Stimulated activated naive CD8-positive, alpha-beta T cell treated with anti-CD3 and anti-CD28 coated beads, Interleukin-15, amount 100 ng/mL, for 72 hours (primary cell): ENCODE results near the gene ZDHHC14.

Experiments
- ATAC-seq: fragments of 150-1000 bp; cut with Tn5 transposase; 2 replicates; pipeline ENCODE4 v1.10.0; 2021; ENCODE audit warnings: mild to moderate bottlenecking, moderate library complexity
- DNase-seq, 2 donors: peaks; one replicate each; pipeline ENCODE4 v3.0.0; 2021 to 2022
- H3K27ac Mint-ChIP-seq, 2 donors: one replicate each; pipeline ENCODE4 v1.8.0; 2022; ENCODE audit warnings: mild to moderate bottlenecking in 2 of 2, mixed read lengths in 2 of 2, moderate library complexity in 2 of 2
- H3K27me3 Mint-ChIP-seq: one replicate; pipeline ENCODE4 v1.8.0; 2022; ENCODE audit warnings: mixed read lengths
- H3K4me1 Mint-ChIP-seq: one replicate; pipeline ENCODE4 v1.8.0; 2022; ENCODE audit warnings: mild to moderate bottlenecking, mixed read lengths
- H3K4me3 Mint-ChIP-seq, 2 donors: one replicate each; pipeline ENCODE4 v1.8.0; 2022; ENCODE audit warnings: mild to moderate bottlenecking in 2 of 2, mixed read lengths in 2 of 2, moderate library complexity in 1 of 2
- H3K9me3 Mint-ChIP-seq, 2 donors: one replicate each; pipeline ENCODE4 v1.8.0; 2022; ENCODE audit warnings: mixed read lengths in 2 of 2

ZDHHC14 gene

GRCh38 chr6:157724138-157724820, 343.3 kb downstream of the ZDHHC14 start:
- Mint-ChIP-seq H3K4me1 (peaks cover under 1% of the 10 kb centered on the region), H3K27me3 (no peaks in the 10 kb centered on the region), H3K4me3 (no peak overlapping the region), H3K27ac (no peak overlapping the region), H3K9me3 (peaks cover 21 to 26% of the 10 kb centered on the region in 2 donors)
- DNase-seq (no peak), ATAC-seq (no peak)

DNA sequence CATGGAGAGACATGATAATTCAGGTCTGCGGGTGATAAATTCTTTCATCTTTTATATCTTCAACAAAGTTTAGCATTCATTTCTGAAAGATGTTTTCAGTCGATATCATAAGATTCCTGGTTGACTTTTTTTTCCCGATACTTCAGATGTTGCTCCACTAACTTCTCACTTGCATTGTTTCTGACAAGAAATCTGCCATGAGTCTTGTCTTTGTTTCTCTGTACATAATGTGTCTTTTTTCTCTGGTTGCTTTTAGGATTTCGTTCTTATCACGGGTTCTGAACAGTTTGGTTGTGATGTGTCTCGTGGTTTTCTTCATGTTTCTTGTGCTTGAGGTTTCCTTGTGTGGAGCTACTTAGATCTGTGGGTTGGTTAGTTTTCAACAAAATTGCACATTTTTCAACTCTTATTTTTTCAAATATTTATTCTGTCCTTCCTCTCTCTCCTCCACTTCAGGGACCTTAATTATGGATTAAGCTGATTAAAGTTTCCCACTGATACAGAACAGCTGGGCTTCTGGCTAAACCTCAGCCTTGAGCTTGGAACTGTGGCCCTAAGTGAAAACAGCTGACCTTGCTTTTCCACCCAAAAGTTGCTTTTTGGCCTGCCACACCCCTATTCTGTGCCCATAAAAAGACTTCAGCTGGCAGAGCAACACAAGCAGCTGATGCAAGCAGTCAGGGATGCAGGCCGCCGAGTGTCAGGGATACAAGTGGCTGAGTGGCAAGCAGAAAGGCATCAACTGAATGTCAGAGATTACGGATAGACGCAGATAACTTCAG, 344.2 kb downstream of the ZDHHC14 start:
- no peak overlapping the region for H3K4me3 Mint-ChIP-seq
- H3K27me3 Mint-ChIP-seq = no peaks in the 10 kb centered on the region
- peaks cover 21 to 26% of the 10 kb centered on the region in 2 donors for H3K9me3 Mint-ChIP-seq
- no peaks in the 10 kb centered on the region for H3K4me1 Mint-ChIP-seq
- DNase-seq (no peak), ATAC-seq (no peak)
- H3K27ac Mint-ChIP-seq = no peak overlapping the region

- ATAC-seq (no peak), DNase-seq (no peak)
- Mint-ChIP-seq H3K4me3 (no peak overlapping the region), H3K27ac (peak overlapping the region in 1 of 2 donors; percentile 36), H3K27me3 (no peaks in the 10 kb centered on the region), H3K9me3 (peaks cover 21 to 26% of the 10 kb centered on the region in 2 donors), H3K4me1 (no peaks in the 10 kb centered on the region)
Measured at GRCh38 chr6:157725836-157726235, 344.8 kb downstream of the ZDHHC14 start.

DNA sequence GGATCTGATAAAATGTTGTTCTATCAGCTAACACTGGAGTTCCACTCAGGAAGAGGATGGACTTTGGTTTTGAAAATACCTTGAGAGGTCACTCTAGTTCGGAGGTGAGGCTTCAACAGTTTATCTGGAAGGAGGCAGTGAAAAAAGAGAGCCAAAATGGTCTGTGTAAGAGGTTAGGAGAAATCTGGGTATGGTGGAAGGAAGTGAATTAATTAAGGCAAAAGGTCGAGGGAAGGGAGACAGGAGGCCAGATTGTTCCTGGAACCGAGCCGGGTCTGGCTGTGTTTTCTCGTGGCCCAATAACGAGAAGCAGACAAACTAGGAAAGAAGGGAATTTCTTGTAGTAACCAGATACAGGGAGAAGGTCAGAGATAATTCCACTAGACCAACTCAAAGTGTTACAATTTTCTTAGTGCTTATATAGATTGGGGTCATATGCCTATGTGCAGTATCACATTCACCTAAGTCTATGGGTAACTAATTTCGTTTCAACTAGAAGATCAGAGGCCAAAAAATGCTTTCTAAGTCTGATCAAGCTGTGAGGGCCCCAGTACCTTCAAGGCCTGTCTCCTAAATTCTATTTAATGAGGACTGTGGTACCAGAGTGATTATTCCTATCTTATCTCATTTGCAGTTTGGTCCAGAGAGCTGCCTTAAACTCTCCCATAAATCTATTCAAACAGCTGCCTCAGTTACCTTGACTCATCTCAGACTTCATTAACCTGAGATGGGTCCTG, 346.1 kb downstream of the ZDHHC14 start:
- peaks cover 21 to 26% of the 10 kb centered on the region in 2 donors for H3K9me3 Mint-ChIP-seq
- no peak overlapping the region for H3K27ac Mint-ChIP-seq
- H3K4me1 Mint-ChIP-seq = no peaks in the 10 kb centered on the region
- DNase-seq (no peak), ATAC-seq (no peak)
- no peaks in the 10 kb centered on the region for H3K27me3 Mint-ChIP-seq
- H3K4me3 Mint-ChIP-seq = no peak overlapping the region
